ENCODE results near the gene FNIP2. TPM values are rescaled to one million over a fixed set of nuclear protein-coding genes. Genes with fewer than 3 reads are reported as not detected.
"Not testable (repeated sequence)": the region's sequence is repeated elsewhere in the genome, so short reads cannot be mapped to it uniquely, and the experiment has no call there.

The FNIP2 gene
- total RNA-seq, 1 experiment from 2014 or later: 3.7 TPM

- peak; percentile 78 for DNase-seq (ENCODE audit: extremely low read depth, low read depth)
These were observed 133.7 kb downstream of the FNIP2 start for GRCh38 chr4:158902280-158903078.

GRCh38 chr4:158903079-158903456, 134.2 kb downstream of the FNIP2 start:
- DNase-seq (ENCODE audit: extremely low read depth, low read depth): no peak

DNA sequence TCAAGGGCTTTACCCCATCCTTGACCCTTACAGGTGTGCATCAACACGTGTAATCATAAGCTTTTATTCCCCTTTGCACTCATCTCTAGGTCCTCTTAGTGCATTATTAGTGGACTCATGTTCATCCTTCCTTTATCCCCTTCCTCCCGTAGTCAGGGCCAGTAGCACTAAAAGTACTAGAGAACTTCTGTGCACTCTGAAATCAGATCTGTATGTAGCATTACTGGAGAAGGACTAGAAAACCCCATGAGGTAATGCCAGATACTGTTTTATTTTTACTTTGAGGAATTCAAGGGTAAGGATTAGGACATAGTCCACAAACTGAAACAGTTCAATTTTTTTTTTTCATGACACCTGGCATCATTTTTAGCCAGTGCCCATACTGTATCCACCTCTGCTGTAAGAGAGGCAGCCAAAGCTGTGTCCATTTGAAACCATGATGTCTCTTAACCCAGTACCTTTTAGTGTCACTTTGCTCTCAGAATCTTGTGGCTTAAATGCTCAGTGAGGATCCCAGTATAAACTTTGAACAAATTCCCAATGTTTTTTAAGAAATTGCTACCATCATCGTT, 134.7 kb downstream of the FNIP2 start:
- no peak for DNase-seq (ENCODE audit: extremely low read depth, low read depth)

GRCh38 chr4:158904815-158905214, 136.0 kb downstream of the FNIP2 start:
- no peak for DNase-seq (ENCODE audit: extremely low read depth, low read depth)

DNA sequence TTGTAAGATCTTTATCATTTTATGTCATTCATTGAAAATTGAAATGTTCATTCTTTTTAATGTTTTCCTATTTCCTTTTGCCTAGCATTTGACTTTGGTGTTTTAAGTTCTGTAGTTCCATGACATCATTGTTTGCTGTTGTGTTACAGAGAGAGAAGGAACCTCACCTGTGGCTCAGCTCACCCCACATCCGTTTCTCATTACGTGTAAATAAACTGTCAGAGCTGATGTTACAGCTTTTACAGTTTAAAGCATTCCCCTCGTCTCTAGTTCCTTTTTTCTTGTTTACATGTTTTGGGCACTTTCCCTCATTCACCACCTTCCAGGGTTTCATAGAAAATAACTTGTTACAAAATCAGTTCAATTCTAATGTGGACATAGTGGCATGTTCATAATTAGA, 137.2 kb downstream of the FNIP2 start:
- no peak for DNase-seq (ENCODE audit: extremely low read depth, low read depth)

DNA sequence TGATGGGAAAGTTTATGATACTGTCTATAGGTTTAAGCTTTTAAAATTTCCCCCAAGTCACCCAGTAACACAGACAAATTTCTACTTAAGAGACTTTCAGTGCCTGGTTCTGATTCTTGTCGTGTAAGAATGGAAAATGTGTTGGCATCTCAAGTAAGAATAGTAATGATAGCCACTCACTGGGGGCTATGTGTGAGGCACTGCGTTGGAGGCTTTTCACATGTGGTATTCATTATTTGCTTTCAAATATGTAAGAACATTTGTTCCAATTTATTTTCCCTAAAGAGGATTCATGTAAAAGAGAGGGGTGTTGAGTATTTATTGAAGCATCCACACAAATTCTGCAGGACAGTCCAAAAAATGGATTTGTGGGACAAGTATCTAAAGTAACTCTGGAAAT, 143.6 kb downstream of the FNIP2 start:
- no peak for DNase-seq (ENCODE audit: extremely low read depth, low read depth)

DNA sequence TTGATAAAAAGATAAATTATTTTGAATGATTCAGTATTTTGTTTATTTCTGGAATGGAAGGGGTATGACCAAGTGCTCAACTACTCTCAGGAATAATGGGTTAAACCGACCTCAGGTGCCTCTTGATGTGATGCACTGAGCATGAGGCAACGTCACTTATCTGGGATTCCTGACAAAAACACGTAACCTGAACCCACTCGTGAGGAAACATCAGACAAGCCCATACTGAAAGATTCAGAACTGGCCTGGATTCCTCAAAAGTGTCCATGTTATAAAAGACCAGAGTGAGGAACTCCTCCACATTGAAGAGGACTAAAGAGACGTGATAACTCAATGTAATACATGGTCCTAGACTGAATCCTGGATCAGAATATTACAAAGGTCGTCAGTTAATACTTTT, 144.0 kb downstream of the FNIP2 start:
- DNase-seq (ENCODE audit: extremely low read depth, low read depth): no peak

DNA sequence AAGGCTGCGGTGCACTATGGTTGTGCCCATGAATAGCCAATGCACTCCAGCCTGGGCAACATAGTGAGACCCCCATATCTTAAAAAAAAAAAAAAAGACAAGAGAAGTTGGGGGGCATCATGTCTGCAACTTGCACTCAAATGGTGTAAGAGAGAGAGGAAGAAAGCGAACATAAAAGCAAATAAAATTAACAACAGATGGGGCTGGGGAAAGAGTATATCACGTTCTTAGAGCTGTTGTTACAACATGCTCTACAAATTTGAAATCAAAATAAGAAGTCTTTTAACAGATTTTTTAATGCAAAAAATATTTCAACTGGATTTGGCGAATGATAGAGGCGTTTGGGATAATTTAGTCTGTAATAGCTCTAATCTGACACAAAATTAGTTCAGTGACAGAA, 144.9 kb downstream of the FNIP2 start:
- DNase-seq (ENCODE audit: extremely low read depth, low read depth): no peak

DNA sequence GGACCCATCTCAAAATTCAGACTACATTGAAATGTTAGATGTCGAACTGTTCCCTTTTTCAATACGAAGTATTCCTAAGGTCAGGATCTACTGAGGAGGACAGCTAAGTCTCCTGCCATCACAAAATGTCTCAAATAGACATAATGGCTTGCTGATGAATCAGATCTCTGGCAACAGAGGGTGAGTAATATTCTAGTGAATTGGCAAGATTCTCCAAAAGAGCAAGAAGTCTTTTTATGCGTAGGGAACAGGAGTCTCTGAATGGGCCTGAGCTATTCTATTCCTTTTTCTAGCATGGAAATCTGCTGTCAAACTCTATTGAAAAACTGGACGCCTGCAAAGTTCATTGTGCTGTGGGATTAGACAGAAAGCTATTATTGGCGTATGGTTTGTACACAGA, 145.4 kb downstream of the FNIP2 start:
- no peak for DNase-seq (ENCODE audit: extremely low read depth, low read depth)

DNA sequence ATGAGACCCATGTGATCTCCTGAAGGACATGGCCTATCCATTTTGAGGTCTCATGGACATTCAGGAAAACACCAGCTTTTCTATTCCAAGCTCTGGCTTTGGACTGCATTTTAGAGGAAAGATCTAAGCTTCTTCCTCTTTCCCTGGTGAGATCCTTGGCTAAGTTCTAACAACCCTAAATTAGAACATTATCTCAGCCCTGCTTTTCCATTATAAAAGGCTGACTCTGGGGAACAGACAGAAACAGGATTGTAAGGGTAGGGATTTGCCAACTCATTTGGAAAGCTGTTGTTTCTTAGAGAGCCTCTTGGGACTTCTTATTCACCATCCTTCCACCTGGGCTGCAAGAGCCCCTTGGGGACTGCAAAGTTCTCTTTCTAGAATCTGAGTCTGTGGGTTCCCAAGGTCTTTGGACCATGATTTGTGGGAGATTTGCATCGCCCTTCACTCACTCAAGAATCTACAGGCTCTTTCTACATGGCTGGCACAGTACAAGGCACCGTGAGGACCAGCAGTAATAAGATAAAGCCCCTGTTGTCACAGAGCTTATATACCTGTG, 146.9 kb downstream of the FNIP2 start:
- no peak for DNase-seq (ENCODE audit: extremely low read depth, low read depth)

- DNase-seq (ENCODE audit: extremely low read depth, low read depth): not testable (repeated sequence)
These were observed 151.7 kb downstream of the FNIP2 start for GRCh38 chr4:158920452-158920996.

GRCh38 chr4:158927774-158928173, 158.9 kb downstream of the FNIP2 start:
- DNase-seq (ENCODE audit: extremely low read depth, low read depth): not testable (repeated sequence)

GRCh38 chr4:158929939-158930638, 161.3 kb downstream of the FNIP2 start:
- no peak for DNase-seq (ENCODE audit: extremely low read depth, low read depth)

GRCh38 chr4:158930639-158930972, 161.8 kb downstream of the FNIP2 start:
- no peak for DNase-seq (ENCODE audit: extremely low read depth, low read depth)

GRCh38 chr4:158933236-158933635, 164.4 kb downstream of the FNIP2 start:
- DNase-seq (ENCODE audit: extremely low read depth, low read depth): no peak

DNA sequence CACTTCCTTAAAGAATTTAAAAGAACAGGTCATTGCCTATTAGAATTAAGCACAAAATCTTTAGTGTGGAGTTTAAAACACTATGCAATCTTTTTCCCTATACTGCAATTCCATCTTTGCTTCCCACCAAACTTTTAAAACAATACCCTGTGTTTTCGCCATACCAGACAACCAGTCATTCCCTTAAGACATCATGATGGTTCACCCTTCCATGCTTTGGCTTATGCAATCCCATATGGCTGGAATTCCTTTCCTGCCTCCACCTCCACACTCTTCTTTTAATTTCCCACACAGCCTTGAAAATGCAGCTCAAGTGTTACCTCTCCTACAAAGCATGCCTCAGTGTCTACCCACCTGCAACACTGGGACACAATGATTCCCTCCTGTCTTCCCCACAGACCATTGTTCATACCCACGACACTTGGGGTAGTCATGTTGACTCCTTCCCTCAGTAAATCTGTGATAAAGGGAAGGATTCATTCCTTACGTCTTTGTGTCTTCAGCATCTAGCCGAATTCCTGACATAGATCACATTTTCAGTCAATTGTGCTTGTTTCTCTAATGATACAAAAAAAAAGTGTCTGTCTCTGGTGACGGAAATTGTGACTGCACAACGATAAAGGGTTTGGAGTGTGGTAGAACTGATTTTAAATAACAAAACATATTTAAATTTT, 166.3 kb downstream of the FNIP2 start:
- DNase-seq (ENCODE audit: extremely low read depth, low read depth): no peak

DNA sequence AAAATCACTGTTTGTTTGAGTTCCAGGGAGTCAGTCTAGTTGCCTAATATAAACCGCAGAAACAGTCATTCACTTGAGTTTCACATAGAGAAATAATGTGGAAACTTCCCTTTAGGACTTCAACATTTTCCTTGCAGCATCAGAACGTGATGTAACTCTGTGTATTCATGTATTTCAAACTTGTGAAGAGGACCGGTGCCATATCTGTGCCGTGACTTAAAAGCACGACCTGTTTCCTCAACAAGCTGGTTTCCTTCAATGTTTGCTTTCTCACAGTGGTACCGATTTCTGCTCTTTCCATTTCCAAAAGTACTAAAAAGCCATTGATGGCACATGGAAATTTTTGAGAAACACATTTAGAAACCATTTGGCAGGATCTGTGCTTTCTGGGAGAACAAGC, 167.4 kb downstream of the FNIP2 start:
- DNase-seq (ENCODE audit: extremely low read depth, low read depth): no peak

GRCh38 chr4:158938220-158939044, 169.6 kb downstream of the FNIP2 start:
- DNase-seq (ENCODE audit: extremely low read depth, low read depth): no peak

- no peak for DNase-seq (ENCODE audit: extremely low read depth, low read depth)
These were observed 171.4 kb downstream of the FNIP2 start for GRCh38 chr4:158940271-158940670.

GRCh38 chr4:158941321-158941720, 172.5 kb downstream of the FNIP2 start:
- DNase-seq (ENCODE audit: extremely low read depth, low read depth): no peak

All from NCI-H460 (cell line).